ENCODE measurements around the gene FAM163B. TPM values are rescaled to one million over a fixed set of nuclear protein-coding genes. Genes with fewer than 3 reads are reported as not detected.

Gene FAM163B
- total and polyA plus RNA-seq, 2 donors (not counting 3 experiments of a cell fraction or from before 2014, with no cell fraction given): not detected

DNA sequence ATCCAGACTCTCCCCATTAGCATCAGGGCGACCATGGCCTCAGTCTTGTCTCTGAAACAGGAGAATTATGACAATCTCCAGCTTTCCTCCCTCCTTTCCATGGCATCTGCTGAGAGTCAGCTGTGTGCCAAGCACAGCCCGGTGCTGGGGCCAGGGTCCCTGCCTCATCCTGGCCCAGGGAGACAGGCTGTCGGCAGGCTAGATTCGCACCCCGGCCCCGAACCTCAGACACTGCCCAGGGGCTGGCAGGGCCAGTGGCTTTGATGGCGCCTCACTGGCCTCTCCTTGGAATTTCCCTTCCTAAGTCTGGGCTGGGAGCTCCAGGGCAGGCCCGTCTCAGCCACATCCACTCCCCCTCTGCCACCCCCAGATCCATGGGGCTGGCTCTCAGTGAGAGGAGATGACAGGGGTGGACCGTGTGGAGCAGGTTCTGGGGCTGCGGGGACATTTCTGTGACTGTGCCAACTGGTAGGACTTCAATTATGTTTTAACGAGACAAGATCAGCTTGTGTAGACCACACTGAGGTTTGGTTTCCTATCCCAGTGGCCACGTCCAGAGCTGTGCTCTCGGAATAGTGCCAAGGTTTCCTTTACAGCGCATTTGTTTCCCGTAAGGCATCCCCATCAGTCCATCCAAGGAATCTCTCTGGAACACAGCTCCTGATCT is 15.5 kb downstream of the FAM163B start:
- H3K9ac ChIP-seq (replicated peaks; ENCODE audit: extremely low read depth, insufficient read depth, low read length): no peak overlapping the region
- H3K4me3 ChIP-seq (replicated peaks in 1 of 3; ENCODE audit: insufficient read depth in 1 of 3, low read depth in 1 of 3, low read length in 3 of 3): no peak overlapping the region
- H3K27ac ChIP-seq (ENCODE audit: insufficient read depth, low read depth, low read length): no peak overlapping the region
- BruUV-seq (replicated peaks): no TSS peak
- intact Hi-C loops (cut with micrococcal nuclease): no loop called here
- no peaks in the 10 kb centered on the region for H3K9me1 ChIP-seq (replicated peaks; ENCODE audit: control insufficient read depth, extremely low read depth, insufficient read depth, low read length)
- DNase-seq (ENCODE audit: low read depth, low spot score): no peak
- dilution Hi-C loops (cut with MboI; ENCODE audit: extremely low pct_ligation_motif_present, low sequenced_read_pairs): no loop called here
- H3K9me3 ChIP-seq (replicated peaks; ENCODE audit: control insufficient read depth, insufficient read depth, low read length): peaks cover 1% of the 10 kb centered on the region
- H3K79me2 ChIP-seq (ENCODE audit: control insufficient read depth, insufficient read depth, low read length): no peaks in the 10 kb centered on the region
- H4K20me1 ChIP-seq (replicated peaks; ENCODE audit: control insufficient read depth, extremely low read depth, insufficient read depth, low read length): no peaks in the 10 kb centered on the region
- TF ChIP-seq GATA2 (IDR thresholded peaks at IDR 0.05; ENCODE audit: insufficient read depth, insufficient read length, low read depth, low read length) (no peak), MAX (IDR thresholded peaks at IDR 0.05; ENCODE audit: insufficient read depth, insufficient read length) (no peak), CTCF (IDR thresholded peaks at IDR 0.05; ENCODE audit: extremely low read depth in 1 of 2, insufficient read depth in 1 of 2, low read depth in 1 of 2, low read length in 2 of 2) (no peak), POLR2AphosphoS5 (IDR thresholded peaks at IDR 0.05; ENCODE audit: insufficient read depth, low read depth, low read length) (no peak), EZH2 (IDR thresholded peaks at IDR 0.05; ENCODE audit: borderline replicate concordance, low read depth, low read length, severe bottlenecking) (no peak), MYC (IDR thresholded peaks at IDR 0.05; ENCODE audit: low read depth, low read length) (no peak), JUN (IDR thresholded peaks at IDR 0.05; ENCODE audit: borderline replicate concordance, insufficient read depth, insufficient read length, low read depth) (no peak), FOS (IDR thresholded peaks at IDR 0.05; ENCODE audit: borderline replicate concordance, insufficient read depth, low read length) (no peak), POLR2A (IDR thresholded peaks at IDR 0.05; ENCODE audit: low read depth, low read length) (no peak)
- H3K4me1 ChIP-seq (ENCODE audit: control insufficient read depth, extremely low read depth, insufficient read depth, low read length): no peaks in the 10 kb centered on the region
- H3K4me2 ChIP-seq (ENCODE audit: insufficient read depth, low read length): no peak overlapping the region
- no peak overlapping the region for H2AFZ ChIP-seq (ENCODE audit: low read depth, low read length)
- CTCF ChIA-PET: no interaction called here
- no peak for FAIRE-seq
- no peaks in the 10 kb centered on the region for H3K36me3 ChIP-seq (ENCODE audit: control insufficient read depth in 2 of 2, extremely low read depth in 1 of 2, insufficient read depth in 2 of 2, low read length in 2 of 2)
- no peaks in the 10 kb centered on the region for H3K27me3 ChIP-seq (ENCODE audit: control insufficient read depth in 2 of 2, insufficient read depth in 2 of 2, low read length in 2 of 2)
- POLR2A ChIA-PET: no interaction called here

All from endothelial cell of umbilical vein (primary cell).